Heart left ventricle (tissue), 16 donors: ENCODE data around the gene TRAM2. TPM values are rescaled to one million over a fixed set of nuclear protein-coding genes. Genes with fewer than 3 reads are reported as not detected.

Experiments used
- ATAC-seq, 4 donors: fragments of 200-7000 bp; cut with Tn5 transposase; one replicate each; pipeline ENCODE4 v1.9.1; 2020 to 2022; ENCODE audit warnings: moderate library complexity in 4 of 4, mild to moderate bottlenecking in 3 of 4, moderate number of reproducible peaks in 1 of 4
- DNase-seq, 5 donors: peaks; one replicate each; pipeline ENCODE4 v3.0.0-alpha.2; 2020
- H3K27ac ChIP-seq, 12 donors: fragments of 200-600 bp; sonication (generic) in 4 of 12; one replicate each; pipeline versions ENCODE4 v1.5.0 to v1.8.0; 2016 to 2022; ENCODE audit warnings: mild to moderate bottlenecking in 2 of 12
- H3K27me3 ChIP-seq, 9 donors: fragments of 200-600 bp; sonication (generic) in 2 of 9; one replicate each; pipeline versions ENCODE4 v1.5.1 to v1.8.0; 2016 to 2022; ENCODE audit warnings: mild to moderate bottlenecking in 3 of 9
- H3K36me3 ChIP-seq, 9 donors: fragments of 200-600 bp; sonication (generic) in 2 of 9; one replicate each; pipeline versions ENCODE4 v1.5.0 to v1.8.0; 2018 to 2022; ENCODE audit warnings: mild to moderate bottlenecking in 2 of 9
- H3K4me1 ChIP-seq, 12 donors: fragments of 200-600 bp; sonication (generic) in 4 of 12; one replicate each; pipeline versions ENCODE4 v1.5.0 to v1.8.0; 2016 to 2022; ENCODE audit warnings: mild to moderate bottlenecking in 3 of 12
- H3K4me3 ChIP-seq, 12 donors: fragments of 200-600 bp; sonication (generic) in 4 of 12; one replicate each; pipeline versions ENCODE4 v1.5.0 to v1.8.0; 2017 to 2022; ENCODE audit warnings: mild to moderate bottlenecking in 9 of 12, moderate library complexity in 4 of 12
- H3K9me3 ChIP-seq, 12 donors: fragments of 200-600 bp; sonication (generic) in 4 of 12; one replicate each; pipeline versions ENCODE4 v1.5.0 to v1.8.0; 2016 to 2022; ENCODE audit warnings: mild to moderate bottlenecking in 1 of 12
- CTCF ChIP-seq, 12 donors: fragments of 200-600 bp; sonication (generic) in 4 of 12; IDR thresholded peaks; one replicate each; pipeline versions ENCODE4 v1.5.0 to v1.8.0; 2018 to 2022; ENCODE audit warnings: antibody characterized with exemption in 12 of 12, mild to moderate bottlenecking in 5 of 12
- POLR2A ChIP-seq, 2 donors: fragments of 450-650 bp; IDR thresholded peaks; one replicate each; pipeline ENCODE4 v1.6.1; 2017; ENCODE audit warnings: antibody characterized with exemption in 2 of 2, mild to moderate bottlenecking in 2 of 2, moderate library complexity in 2 of 2
- WGBS, 4 donors: extraction: QIAGEN DNeasy Blood & Tissue Kit in 2 of 4; methylation state at CpG; one replicate each; pipeline versions ENCODE4 v1.1.5 to v1.1.7; 2013 to 2018; 5-methylcytosine and 5-hydroxymethylcytosine counted together
- intact Hi-C, 10 donors: fragments of 100-400 bp; cut with DNase I; formaldehyde crosslinking; loops; one replicate each; pipeline versions ENCODE4 v1.11.1 to v1.14.2; 2022
- long read RNA-seq, 3 donors: library from polyadenylated mRNA; unstranded; transcript quantifications; one replicate each; pipeline ENCODE4 v2.0.0, GENCODE V29; 2020 to 2021
- polyA plus RNA-seq, 2 donors: library from polyadenylated mRNA; stranded (reverse); fragments of 200-250 nt; gene quantifications; one replicate each; pipeline ENCODE4 v1.2.3, GENCODE V29; 2013
- total RNA-seq, 9 donors: library from RNA; depleted of rRNA in 2 of 9; stranded (reverse); fragments of >200 nt in 2 of 9; fragmentation: NEBNext Ultra II Directional in 3 of 9; extraction: Animal tissue kit (Norgen Biotek cat#: 25700) in 3 of 9; gene quantifications; one replicate each; pipeline versions ENCODE4 v1.1.0 to v1.2.4, GENCODE V29; 2016 to 2023
- donor health status: ischemic (EF 13 %, LVEDD 7.1; RV severe dilation, severe dysfunction).
- donor health status: healthy with polysubstance abuse.
- donor health status: DM: no; HTN: yes; CAD: no.
- donor health status: DM: no; HTN: no; CAD: no.
- donor health status: ischemic (EF 25% LVEDD 6.9; RV normal size, moderate dysfunction).
- donor health status: ischemic (EF 25% LVEDD 5.7; RV mildly dilated, moderate dysfunction).
- donor health status: healthy.
- donor health status: DM: yes; HTN: yes; CAD: no.
- donor health status: ischemic (EF 35%, LVEDD 5.7; RV mildly dilated, moderate dysfunction).
- donor health status: nonischemic (EF 11% LVEDD 7.7; RV severe dilation, severe dysfunction).
- donor health status: DM: yes; HTN: yes; CAD: no.
- donor health status: PGD.
- donor health status: ischemic (EF 29% LVEDD 5.4; RV normal size, mild dysfunction).
- donor health status: nonischemic (EF 23%, LVEDD 6.1; RV moderate dilation, normal function).

Gene TRAM2
- total RNA-seq (10 to 100 TPM in 7 of 9 donors, 1 to 10 TPM in 2; 9.8 to 19.0 (median 12.1) TPM), polyA plus RNA-seq (10 to 100 TPM in 1 of 2 donors, 1 to 10 TPM in 1; 4.7 to 13.8 TPM)
- long read RNA-seq, donor 1, full-length matches to known transcripts = 21 of 45 reads
- long read RNA-seq, donor 1, partial matches to known transcripts = 3 of 45 reads
- long read RNA-seq, donor 1, other reads (novel, unspliced or antisense) = 21 of 45 reads
- long read RNA-seq, donor 2, full-length matches to known transcripts = 57 of 124 reads
- long read RNA-seq, donor 2, partial matches to known transcripts = 3 of 124 reads
- long read RNA-seq, donor 2, other reads (novel, unspliced or antisense) = 64 of 124 reads
- long read RNA-seq, donor 3, full-length matches to known transcripts = 16 of 36 reads
- long read RNA-seq, donor 3, partial matches to known transcripts = 3 of 36 reads
- long read RNA-seq, donor 3, other reads (novel, unspliced or antisense) = 17 of 36 reads

DNA sequence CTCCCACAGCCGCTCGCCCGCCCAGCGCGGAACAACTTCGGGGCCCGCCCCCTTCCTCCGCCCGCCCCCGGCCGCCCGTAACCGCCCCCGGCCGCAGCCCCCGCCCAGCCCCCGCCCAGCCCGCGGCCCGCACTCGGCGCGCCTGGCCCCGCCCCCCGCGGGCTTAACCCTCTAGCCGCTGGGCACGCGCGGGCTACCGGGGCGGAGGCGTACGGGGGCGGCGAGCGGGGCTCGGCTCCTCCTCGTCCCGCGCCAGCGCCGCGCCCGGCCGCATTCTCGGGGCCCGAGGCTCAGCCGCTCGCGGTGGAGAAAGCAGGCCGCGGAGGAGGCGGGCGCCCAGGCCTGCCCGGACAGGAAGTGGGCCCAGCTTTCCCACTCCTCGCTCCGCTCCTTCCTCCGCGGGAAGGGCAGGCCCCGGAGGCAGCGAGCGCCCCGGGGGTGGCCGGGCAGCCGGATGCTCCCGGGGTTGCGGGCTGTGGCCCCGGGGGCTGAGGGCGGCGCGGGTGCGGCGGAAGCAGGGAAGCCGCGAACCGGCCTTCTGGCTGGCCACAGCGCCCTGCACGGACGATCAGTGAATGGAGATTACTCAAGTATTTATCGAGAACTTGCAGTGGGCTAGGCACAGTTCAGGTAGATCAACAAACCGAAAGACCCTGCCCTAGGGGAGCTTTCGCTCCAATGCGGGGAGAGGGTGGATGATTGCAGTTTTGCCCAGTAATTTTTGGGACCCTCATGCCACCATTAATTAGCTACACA is at the start of gene TRAM2:
Gene TRAM2, minus strand, starts transcription at position 39 of the 756 bp plus-strand sequence. CDS start 145 bp downstream, outside the sequence.
- TF ChIP-seq CTCF (IDR thresholded peaks at IDR 0.05) (peak in 5 of 12 donors; percentile 18 to 34 (median 27)), POLR2A (IDR thresholded peaks at IDR 0.05) (peak in 1 of 2 donors; percentile 41)
- Histone ChIP-seq H3K36me3 (peaks cover 0 to 10% (median under 1%) of the 10 kb centered on the region in 9 donors), H3K27ac (peak within 1 kb of the TSS; percentile 91 to 100 (median 99)), H3K9me3 (no peaks in the 10 kb centered on the region), H3K27me3 (no peaks in the 10 kb centered on the region), H3K4me1 (peaks cover 9 to 52% (median 44%) of the 10 kb centered on the region in 12 donors), H3K4me3 (peak within 1 kb of the TSS; percentile 50 to 98 (median 91))
- WGBS, 4 donors = 0 to 1% (median 1%) methylated on average over 6 to 84 of the region's 84 CpGs
- intact Hi-C loops = loop anchor here in 9 of 10 donors (2.0 to 10.0 kb wide), 9 partner anchors 60 to 490 kb away; partner anchors contain the start of genes EFHC1 (in 5 of the 9) and FBXO9 (in 1 of the 9)
- ATAC-seq (peak; percentile 63 to 91 (median 78)), DNase-seq (peak; percentile 87 to 95 (median 91))

DNA sequence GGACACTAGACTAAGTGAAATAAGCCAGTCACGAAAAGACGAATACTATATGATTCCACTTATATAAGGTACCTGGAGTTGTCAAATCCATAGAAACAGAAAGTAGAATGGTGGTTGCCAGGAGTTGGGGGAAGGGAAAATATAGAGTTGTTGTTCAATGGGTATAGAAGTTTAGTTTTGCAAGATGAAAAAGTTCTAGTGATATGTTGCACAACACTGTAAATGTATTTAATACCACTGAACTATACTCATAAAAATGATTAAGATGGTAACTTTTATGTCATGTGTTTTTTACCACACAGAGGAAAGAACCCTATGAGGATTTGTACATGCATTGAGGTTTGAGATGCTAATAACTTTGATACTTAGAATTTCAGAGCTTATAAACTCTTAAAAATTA is 46.0 kb upstream of the TRAM2 start:
- 84 to 90% (median 88%) methylated on average over 2 of the region's 2 CpGs for WGBS, 4 donors
- intact Hi-C loops = no loop called here
- no peak overlapping the region for H3K4me3 ChIP-seq
- H3K9me3 ChIP-seq = peaks cover 0 to 3% (median 0%) of the 10 kb centered on the region in 12 donors
- no peaks in the 10 kb centered on the region for H3K27me3 ChIP-seq
- TF ChIP-seq POLR2A (IDR thresholded peaks at IDR 0.05) (no peak), CTCF (IDR thresholded peaks at IDR 0.05) (no peak)
- no peak overlapping the region for H3K27ac ChIP-seq
- DNase-seq (no peak), ATAC-seq (no peak)
- no peaks in the 10 kb centered on the region for H3K36me3 ChIP-seq
- no peaks in the 10 kb centered on the region for H3K4me1 ChIP-seq

DNA sequence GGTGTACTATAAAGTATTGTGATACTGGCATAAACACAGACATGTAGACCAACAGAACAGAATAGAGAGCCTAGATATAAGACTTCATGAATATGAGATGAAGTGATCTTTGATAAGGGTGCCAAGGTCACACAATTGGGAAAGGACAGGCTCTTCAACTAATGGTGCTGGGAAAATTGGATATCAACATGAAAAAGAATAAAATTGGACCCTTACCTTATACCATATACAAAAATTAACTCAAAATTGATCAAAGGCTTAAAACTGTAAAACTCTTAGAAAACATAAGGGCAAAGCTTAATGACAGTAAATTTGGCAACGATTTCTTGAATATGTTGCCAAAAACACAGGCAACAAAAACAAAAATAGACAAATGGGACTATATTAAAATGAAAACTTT is 44.8 kb upstream of the TRAM2 start:
- Histone ChIP-seq H3K27ac (no peak overlapping the region), H3K9me3 (peaks cover 0 to 3% (median 0%) of the 10 kb centered on the region in 12 donors), H3K27me3 (no peaks in the 10 kb centered on the region), H3K4me1 (no peaks in the 10 kb centered on the region), H3K36me3 (no peaks in the 10 kb centered on the region), H3K4me3 (no peak overlapping the region)
- 61 to 76% (median 73%) methylated on average over 1 of the region's 1 CpG for WGBS, 4 donors
- ATAC-seq (no peak), DNase-seq (no peak)
- intact Hi-C loops = no loop called here
- TF ChIP-seq CTCF (IDR thresholded peaks at IDR 0.05) (no peak), POLR2A (IDR thresholded peaks at IDR 0.05) (no peak)

DNA sequence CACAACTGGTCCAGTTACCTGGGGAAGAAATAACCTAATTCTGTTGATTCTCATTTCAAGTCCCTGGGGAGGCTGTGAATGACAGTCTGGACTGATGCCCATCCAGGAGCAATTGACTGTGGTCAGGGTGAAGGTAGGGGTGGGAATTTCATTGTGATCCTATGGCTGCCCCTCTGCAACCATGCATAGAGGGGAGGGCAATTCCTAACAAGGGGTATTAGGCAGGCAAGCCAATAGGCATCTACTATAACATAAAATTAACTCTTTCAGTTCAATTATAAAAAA is 44.0 kb upstream of the TRAM2 start:
- Histone ChIP-seq H3K27me3 (no peaks in the 10 kb centered on the region), H3K4me1 (no peaks in the 10 kb centered on the region), H3K27ac (no peak overlapping the region), H3K4me3 (no peak overlapping the region), H3K36me3 (no peaks in the 10 kb centered on the region), H3K9me3 (peaks cover 0 to 3% (median 0%) of the 10 kb centered on the region in 12 donors)
- TF ChIP-seq CTCF (IDR thresholded peaks at IDR 0.05) (no peak), POLR2A (IDR thresholded peaks at IDR 0.05) (no peak)
- intact Hi-C loops = no loop called here
- DNase-seq (no peak), ATAC-seq (no peak)
